Loucy (cell line): ENCODE data around the gene REEP6.

Experiments
- CTCF ChIP-seq: fragments of 200-600 bp; sonication (generic); conservative IDR thresholded peaks from 2 replicates; pipeline ENCODE4 v1.5.1; 2014; ENCODE audit warnings: mild to moderate bottlenecking, antibody characterized with exemption, low read length
- EZH2phosphoT487 ChIP-seq: fragments of 200-600 bp; IDR thresholded peaks from 2 replicates; pipeline ENCODE4 v1.6.1; 2018; ENCODE audit warnings: antibody characterized with exemption, mild to moderate bottlenecking, moderate library complexity, borderline replicate concordance

- no peak for TF ChIP-seq CTCF
- no peak for TF ChIP-seq EZH2phosphoT487
Observed at GRCh38 chr19:1469255-1470054, 21.5 kb upstream of the REEP6 start.
